K562 (cell line): ENCODE measurements around the gene RHD. TPM values are rescaled to one million over a fixed set of nuclear protein-coding genes. Genes with fewer than 3 reads are reported as not detected.

Experiments used
- ATAC-seq: fragments of 200-7000 bp; cut with Tn5 transposase; 3 replicates; pipeline ENCODE4 v1.9.1; 2020; ENCODE audit warnings: moderate library complexity
- BruUV-seq: library from RNA; stranded (reverse); fragments of 400-500 nt; replicated peaks from 2 replicates; lab custom pipeline; 2021; lab: Mats Ljungman, UMichigan
- CTCF ChIA-PET: fragments of 300-600 bp; formaldehyde crosslinking; extraction: SDS; loops from one replicate; lab custom pipeline; 2021; ENCODE audit warnings: low intra/inter-chr PET ratio; lab: Yijun Ruan, JAX
- POLR2A ChIA-PET: fragments of 300-600, 350-650 bp; sonication (Branson Sonifier 250); formaldehyde crosslinking; extraction: SDS; loops from one replicate; lab custom pipeline; 2021; ENCODE audit warnings: antibody characterized with exemption, inconsistent platforms; lab: Yijun Ruan, JAX
- DNase-seq, 4 experiments: peaks; one replicate each; pipeline versions ENCODE4 v3.0.0 to v3.0.0-alpha.2; 2011 to 2018; ENCODE audit warnings: low spot score in 3 of 4, mixed read lengths in 3 of 4; ENCODE audit errors: extremely low read depth in 1 of 4
- FAIRE-seq: peaks from 2 replicates; lab custom pipeline; 2011; peaks lifted over from hg19 to GRCh38; lab: Jason Lieb, UNC
- H2AFZ ChIP-seq: 2 replicates; pipeline ENCODE4 v1.6.0; 2011; ENCODE audit warnings: low read depth, low read length, control low read depth, inconsistent platforms
- H3K27ac ChIP-seq: fragments of 200-600 bp; 3 replicates; pipeline ENCODE4 v1.8.0; 2011; ENCODE audit warnings: low read depth, mild to moderate bottlenecking, control low read depth, inconsistent platforms, low read length, moderate library complexity, mixed read lengths; ENCODE audit errors: extremely low read depth
- H3K27me3 ChIP-seq, 2 experiments: fragments of 300-600 bp in 1 of 2; 2 replicates in 1 of 2; 3 replicates in 1 of 2; pipeline versions ENCODE4 v1.6.0 to v1.8.0; 2011; ENCODE audit warnings: inconsistent platforms in 2 of 2, low read length in 2 of 2, mild to moderate bottlenecking in 1 of 2, mixed read lengths in 1 of 2, moderate library complexity in 1 of 2; ENCODE audit not compliant: control insufficient read depth in 2 of 2, insufficient read depth in 2 of 2
- H3K36me3 ChIP-seq: fragments of 300-600 bp; 3 replicates; pipeline ENCODE4 v1.8.0; 2011; ENCODE audit warnings: mild to moderate bottlenecking, low read length, inconsistent platforms; ENCODE audit not compliant: control insufficient read depth, insufficient read depth
- H3K4me1 ChIP-seq, 2 experiments: fragments of 200-600 bp in 1 of 2; replicated peaks in 1 of 2; 2 replicates in 1 of 2; 3 replicates in 1 of 2; pipeline versions ENCODE4 v1.5.1 to v1.8.0; 2011; ENCODE audit warnings: inconsistent platforms in 2 of 2, low read length in 2 of 2, mild to moderate bottlenecking in 1 of 2, mixed read lengths in 1 of 2, moderate library complexity in 1 of 2; ENCODE audit not compliant: control insufficient read depth in 2 of 2, insufficient read depth in 2 of 2
- H3K4me2 ChIP-seq: 2 replicates; pipeline ENCODE4 v1.6.1; 2011; ENCODE audit warnings: low read length, control low read depth, inconsistent platforms, mixed read lengths; ENCODE audit not compliant: insufficient read depth
- H3K4me3 ChIP-seq: fragments of 200-600 bp; sonication (generic), shearing (Covaris generic); 2 replicates; pipeline ENCODE4 v1.5.1; 2016; ENCODE audit warnings: control low read depth, inconsistent platforms
- H3K79me2 ChIP-seq: fragments of 200-600 bp; 3 replicates; pipeline ENCODE4 v1.8.0; 2011; ENCODE audit warnings: low read length, inconsistent platforms; ENCODE audit not compliant: control insufficient read depth, insufficient read depth
- H3K9ac ChIP-seq, 2 experiments: 2 replicates each; pipeline versions ENCODE4 v1.6.0 to v1.6.1; 2011; ENCODE audit warnings: low read depth in 2 of 2, low read length in 2 of 2, control low read depth in 1 of 2, inconsistent platforms in 1 of 2, mild to moderate bottlenecking in 1 of 2, mixed read lengths in 1 of 2; ENCODE audit not compliant: insufficient read depth in 1 of 2
- H3K9me1 ChIP-seq: one replicate; pipeline ENCODE4 v1.6.0; 2011; ENCODE audit warnings: inconsistent platforms, mild to moderate bottlenecking, low read length, moderate library complexity; ENCODE audit not compliant: control insufficient read depth, insufficient read depth
- H3K9me3 ChIP-seq: replicated peaks from 2 replicates; pipeline ENCODE4 v1.5.1; 2011; ENCODE audit warnings: low read depth, low read length, inconsistent platforms; ENCODE audit not compliant: control insufficient read depth, insufficient read depth
- H4K20me1 ChIP-seq: replicated peaks from 2 replicates; pipeline ENCODE4 v1.6.1; 2011; ENCODE audit warnings: low read length, inconsistent platforms, mixed read lengths; ENCODE audit not compliant: control insufficient read depth, insufficient read depth
- ADNP ChIP-seq: fragments of 200-800 bp; sonication (Bioruptor generic); IDR thresholded peaks from 2 replicates; pipeline ENCODE4 v1.6.1; 2016; ENCODE audit warnings: missing genetic modification characterization, missing compliant biosample characterization
- BRCA1 ChIP-seq, 2 experiments: fragments of 450-650 bp in 1 of 2; sonication (generic) in 1 of 2; formaldehyde crosslinking in 1 of 2; IDR thresholded peaks; 2 replicates each; pipeline versions ENCODE4 v1.5.0 to v1.6.1; 2017 to 2020; ENCODE audit warnings: mild to moderate bottlenecking in 1 of 2, missing genetic modification reagents in 1 of 2
- GTF2B ChIP-seq: IDR thresholded peaks from 2 replicates; pipeline ENCODE4 v1.6.1; 2011; ENCODE audit not compliant: insufficient read length; ENCODE audit errors: extremely low read depth
- ILF3 ChIP-seq: fragments of 450-650 bp; IDR thresholded peaks from 2 replicates; pipeline ENCODE4 v1.6.1; 2018; ENCODE audit warnings: antibody characterized with exemption, mild to moderate bottlenecking, moderate library complexity, borderline replicate concordance
- KAT8 ChIP-seq: fragments of 450-650 bp; IDR thresholded peaks from 2 replicates; pipeline ENCODE4 v1.6.1; 2016; ENCODE audit warnings: low read depth, mild to moderate bottlenecking
- LEF1 ChIP-seq: fragments of 450-650 bp; IDR thresholded peaks from 2 replicates; pipeline ENCODE4 v1.6.1; 2016; ENCODE audit warnings: mild to moderate bottlenecking
- MTA1 ChIP-seq: fragments of 450-650 bp; IDR thresholded peaks from 2 replicates; pipeline ENCODE4 v1.6.1; 2017; ENCODE audit warnings: borderline replicate concordance
- NFIX ChIP-seq: fragments of 250-450 bp; sonication (Bioruptor Pico); IDR thresholded peaks from 2 replicates; pipeline ENCODE4 v1.4.0; 2020; ENCODE audit warnings: low read depth, mild to moderate bottlenecking, moderate library complexity
- NR3C1 ChIP-seq: sonication (generic); formaldehyde crosslinking; IDR thresholded peaks from 2 replicates; pipeline ENCODE4 v1.8.1; 2022; ENCODE audit warnings: missing genetic modification reagents
- TAF1 ChIP-seq: IDR thresholded peaks from 2 replicates; pipeline ENCODE4 v1.6.1; 2011; ENCODE audit warnings: mild to moderate bottlenecking, low read length, moderate library complexity; ENCODE audit not compliant: insufficient read depth, control insufficient read depth, severe bottlenecking; ENCODE audit errors: extremely low read depth
- ZBTB11 ChIP-seq, 3 experiments: fragments of 200-800 bp in 1 of 3; fragments of 250-450 bp in 1 of 3; fragments of 450-650 bp in 1 of 3; sonication (Bioruptor Pico) in 1 of 3; sonication (Bioruptor generic) in 1 of 3; formaldehyde crosslinking in 1 of 3; IDR thresholded peaks; 2 replicates each; pipeline versions ENCODE4 v1.6.1 to v1.8.0; 2016 to 2022; ENCODE audit warnings: mild to moderate bottlenecking in 2 of 3, missing genetic modification characterization in 2 of 3, missing compliant biosample characterization in 1 of 3, moderate library complexity in 1 of 3
- ZNF347 ChIP-seq: fragments of 450-650 bp; formaldehyde crosslinking; IDR thresholded peaks from 2 replicates; pipeline ENCODE4 v1.4.0; 2020; ENCODE audit warnings: low read depth, mild to moderate bottlenecking, moderate library complexity
- WGBS: fragments of 100-300 bp; shearing (Covaris generic); methylation state at CpG from one replicate; pipeline ENCODE4 v1.1.6; 2016; ENCODE audit warnings: low coverage, mixed read lengths; ENCODE audit not compliant: insufficient coverage; ENCODE audit errors: missing lambda C conversion rate; 5-methylcytosine and 5-hydroxymethylcytosine counted together
- in situ Hi-C: fragments of 300-500 bp; cut with MboI; formaldehyde crosslinking; loops from 4 replicates; pipeline ENCODE4 v1.15.0; 2018; ENCODE audit warnings: inconsistent platforms, mixed read lengths
- intact Hi-C: fragments of 100-400 bp; cut with micrococcal nuclease; formaldehyde crosslinking; loops from 2 replicates; pipeline ENCODE4 v1.14.2; 2022
- polyA plus RNA-seq, 8 experiments: library from polyadenylated mRNA; depleted of rRNA in 4 of 8; stranded (reverse) in 5 of 8; unstranded in 3 of 8; fragments of >200 nt; fragmentation: Nextera tagmentation in 2 of 8; fragmentation: Illumina TruSeq in 1 of 8; extraction: Ambion mirVana in 2 of 8; extraction: Trizol in 1 of 8; gene quantifications; 2 replicates each; pipeline versions ENCODE4 v1.2.1 to v1.2.3, GENCODE V29; 2011 to 2014; ENCODE audit warnings: inconsistent platforms in 1 of 8, missing spikeins in 1 of 8
- total RNA-seq, 7 experiments: library from RNA; depleted of rRNA in 6 of 7; stranded (reverse); fragments of >200 nt in 6 of 7; fragmentation: Illumina TruSeq in 2 of 7; extraction: Trizol in 2 of 7; gene quantifications; 2 replicates each; pipeline versions ENCODE4 v1.2.1 to v1.2.3, GENCODE V29; 2011 to 2021; ENCODE audit warnings: low replicate concordance in 1 of 7
- TF ChIP-seq, protein P1 (sequence below): fragments of 450-650 bp; IDR thresholded peaks from 2 replicates; pipeline ENCODE4 v1.7.1; 2018; ENCODE audit warnings: mild to moderate bottlenecking, low read depth; ENCODE audit not compliant: partially characterized antibody

Gene RHD
- total and polyA plus RNA-seq, 9 of the 15 experiments (the other 6 are each of a cell fraction or from before 2014, with no cell fraction given) = 8.8 to 32.4 (median 15.0) TPM

GRCh38 chr1:25239681-25240541 is 32.4 kb upstream of the RHD start:
- peak; percentile 88 for ATAC-seq
- in situ Hi-C loops (no loop called here), intact Hi-C loops (loop anchor here (10.0 kb wide), 1 partner anchor 155 kb away; no protein-coding TSS in a partner anchor)
- Histone ChIP-seq H2AFZ (peak overlapping the region; percentile 83), H3K9me1 (no peaks in the 10 kb centered on the region), H3K9me3 (no peaks in the 10 kb centered on the region), H3K9ac (peak overlapping the region; percentile 67 to 88), H3K36me3 (peaks cover 49% of the 10 kb centered on the region), H3K79me2 (peaks cover 49% of the 10 kb centered on the region), H3K4me3 (peak overlapping the region; percentile 34), H3K4me2 (peak overlapping the region; percentile 69), H3K4me1 (peaks cover 44 to 45% of the 10 kb centered on the region in 2 experiments), H3K27ac (peak overlapping the region; percentile 70), H4K20me1 (0 out of 2 replicates have a peak, but pooled peaks cover 5% of the 10 kb centered on the region), H3K27me3 (no peaks in the 10 kb centered on the region)
- CTCF ChIA-PET = no interaction called here
- DNase-seq = peak; percentile 76 to 95 (median 86)
- BruUV-seq = no TSS peak
- POLR2A ChIA-PET = interaction anchor here (0.5 to 3.2 kb wide), 20 partner anchors 8 to 1957 kb away, joined by 3 to 22 read pairs (median 3); partner anchors contain the start of genes RSRP1 and SYF2
- 15% methylated on average over 41 of the region's 41 CpGs for WGBS
- FAIRE-seq = peak; percentile 85
- no peak for TF ChIP-seq NFIX (CRISPR knock-in tag)
- no peak for TF ChIP-seq ADNP (tag)
- no peak for TF ChIP-seq GTF2B
- TF ChIP-seq KAT8 = no peak
- TF ChIP-seq, protein P1, sequence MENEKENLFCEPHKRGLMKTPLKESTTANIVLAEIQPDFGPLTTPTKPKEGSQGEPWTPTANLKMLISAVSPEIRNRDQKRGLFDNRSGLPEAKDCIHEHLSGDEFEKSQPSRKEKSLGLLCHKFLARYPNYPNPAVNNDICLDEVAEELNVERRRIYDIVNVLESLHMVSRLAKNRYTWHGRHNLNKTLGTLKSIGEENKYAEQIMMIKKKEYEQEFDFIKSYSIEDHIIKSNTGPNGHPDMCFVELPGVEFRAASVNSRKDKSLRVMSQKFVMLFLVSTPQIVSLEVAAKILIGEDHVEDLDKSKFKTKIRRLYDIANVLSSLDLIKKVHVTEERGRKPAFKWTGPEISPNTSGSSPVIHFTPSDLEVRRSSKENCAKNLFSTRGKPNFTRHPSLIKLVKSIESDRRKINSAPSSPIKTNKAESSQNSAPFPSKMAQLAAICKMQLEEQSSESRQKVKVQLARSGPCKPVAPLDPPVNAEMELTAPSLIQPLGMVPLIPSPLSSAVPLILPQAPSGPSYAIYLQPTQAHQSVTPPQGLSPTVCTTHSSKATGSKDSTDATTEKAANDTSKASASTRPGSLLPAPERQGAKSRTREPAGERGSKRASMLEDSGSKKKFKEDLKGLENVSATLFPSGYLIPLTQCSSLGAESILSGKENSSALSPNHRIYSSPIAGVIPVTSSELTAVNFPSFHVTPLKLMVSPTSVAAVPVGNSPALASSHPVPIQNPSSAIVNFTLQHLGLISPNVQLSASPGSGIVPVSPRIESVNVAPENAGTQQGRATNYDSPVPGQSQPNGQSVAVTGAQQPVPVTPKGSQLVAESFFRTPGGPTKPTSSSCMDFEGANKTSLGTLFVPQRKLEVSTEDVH = peak; percentile 81
- no peak for TF ChIP-seq ZNF347
- no peak for TF ChIP-seq LEF1
- peak; percentile 52 for TF ChIP-seq TAF1
- TF ChIP-seq NR3C1 (CRISPR knock-in tag) = no peak
- peak; percentile 60; the same call in 1 of the 2 replicates for TF ChIP-seq ILF3
- TF ChIP-seq MTA1 = peak; percentile 57; the same call in 1 of the 2 replicates
- no peak for TF ChIP-seq BRCA1 (IDR thresholded peaks at IDR 0.05)
- no peak for TF ChIP-seq BRCA1 (CRISPR knock-in tag; IDR thresholded peaks at IDR 0.05)
- TF ChIP-seq ZBTB11 (CRISPR knock-in tag; IDR thresholded peaks at IDR 0.05) = peak in 2 of 3 experiments; percentile 70 to 96; a peak in 4 of 6 replicates
